Retinal pigment epithelial cell (primary cell): ENCODE data around the gene CHM.
"Not testable (repeated sequence)": the region's sequence is repeated elsewhere in the genome, so short reads cannot be mapped to it uniquely, and the experiment has no call there.

Experiments used
- DNase-seq: peaks from one replicate; pipeline ENCODE4 v3.0.0-alpha.2; 2010; ENCODE audit warnings: low read depth
- H3K4me3 ChIP-seq: 2 replicates; pipeline ENCODE4 v1.5.1; 2011; ENCODE audit warnings: mild to moderate bottlenecking, low read length, control low read depth, moderate library complexity
- CTCF ChIP-seq: conservative IDR thresholded peaks from 2 replicates; pipeline ENCODE4 v1.5.1; 2011; ENCODE audit warnings: low read depth, low read length, control low read depth, inconsistent platforms

Gene CHM

DNA sequence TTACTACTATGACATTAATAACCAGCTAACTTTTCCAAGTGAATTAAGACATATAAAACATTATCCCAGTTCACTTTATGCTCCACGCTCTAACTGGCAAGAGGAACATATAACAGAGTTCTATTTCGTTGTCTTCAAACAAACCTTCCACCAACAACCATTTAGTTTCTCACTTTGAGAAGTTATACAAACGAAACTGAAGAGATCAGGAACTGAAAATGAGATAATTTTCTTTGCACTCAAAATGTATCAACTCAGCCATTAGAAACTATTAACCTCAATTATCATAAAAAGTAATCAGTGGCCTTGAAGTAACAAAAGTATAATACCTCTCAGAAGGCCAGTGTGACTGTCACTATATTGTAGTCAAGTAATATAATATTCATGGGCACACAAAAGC, 70.1 kb downstream of the CHM start:
- H3K4me3 ChIP-seq = no peak overlapping the region
- no peak for TF ChIP-seq CTCF

GRCh38 chrX:85972351-85972750, 75.0 kb downstream of the CHM start:
- not testable (repeated sequence) for H3K4me3 ChIP-seq, DNase-seq

More for the DNA sequence above, 70.1 kb downstream of the CHM start:
- no peak for DNase-seq

DNA sequence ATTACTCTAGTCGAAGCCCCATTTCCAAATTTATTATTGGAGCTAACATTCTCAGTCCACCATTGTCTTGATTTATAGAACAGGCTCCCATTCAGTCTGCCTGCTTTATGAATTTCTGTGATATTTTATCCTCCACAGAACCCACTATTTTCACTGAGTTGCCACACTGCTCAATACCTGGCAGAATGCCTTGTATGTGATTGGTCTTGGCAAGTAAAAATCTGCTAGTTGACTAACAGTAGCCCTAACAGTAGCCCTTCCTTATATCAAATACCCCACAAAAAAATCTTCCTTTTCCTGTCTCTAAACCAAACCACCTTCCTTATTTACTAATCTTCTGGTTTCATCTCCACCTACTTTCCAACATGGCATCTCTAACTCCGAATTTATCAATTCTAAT, 82.6 kb downstream of the CHM start:
- no peak for TF ChIP-seq CTCF
- no peak overlapping the region for H3K4me3 ChIP-seq
- no peak for DNase-seq

DNA sequence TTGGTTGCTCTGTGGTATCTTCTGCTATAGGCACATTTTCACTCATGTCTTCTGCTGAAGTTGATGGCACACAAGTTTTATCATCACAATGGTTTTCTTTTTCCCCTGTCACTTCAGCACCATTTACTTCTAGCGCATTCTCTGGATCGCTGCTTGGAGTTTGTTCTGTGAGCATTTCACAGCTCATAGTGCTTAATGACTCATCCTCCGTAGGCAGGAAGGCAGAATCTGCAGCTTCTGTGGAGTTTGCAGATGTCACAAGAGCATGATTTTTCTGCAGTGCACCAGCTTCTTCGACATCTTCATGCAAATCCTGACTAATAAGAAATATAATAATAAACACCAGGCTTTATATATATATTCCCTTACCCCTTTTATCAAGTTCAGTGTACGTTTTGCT, 83.6 kb downstream of the CHM start:
- H3K4me3 ChIP-seq = no peak overlapping the region
- DNase-seq = peak; percentile 34
- TF ChIP-seq CTCF = no peak

- no peak for DNase-seq
- TF ChIP-seq CTCF = no peak
- no peak overlapping the region for H3K4me3 ChIP-seq
Observed at GRCh38 chrX:85955510-85955909, 91.8 kb downstream of the CHM start.

DNA sequence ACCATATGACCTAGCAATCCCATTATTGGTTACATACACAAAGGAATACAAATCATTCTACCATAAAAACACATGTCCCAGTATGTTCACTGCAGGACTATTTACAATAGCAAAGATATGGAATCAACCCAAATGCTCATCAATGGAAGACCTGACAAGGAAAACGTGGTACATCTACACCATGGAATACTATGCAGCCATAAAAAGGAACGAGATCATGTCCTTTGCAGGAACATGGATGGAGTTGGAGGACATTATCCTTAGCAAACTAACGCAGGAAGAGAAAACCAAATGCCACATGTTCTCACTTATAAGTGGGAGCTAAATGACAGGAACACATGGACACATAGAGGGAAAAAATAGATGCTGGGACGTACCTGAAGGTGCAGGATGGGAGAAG, 102.6 kb downstream of the CHM start:
- H3K4me3 ChIP-seq, DNase-seq: not testable (repeated sequence)

GRCh38 chrX:85941275-85941674, 106.1 kb downstream of the CHM start:
- no peak for DNase-seq
- no peak overlapping the region for H3K4me3 ChIP-seq
- no peak for TF ChIP-seq CTCF

GRCh38 chrX:85939942-85940341, 107.4 kb downstream of the CHM start:
- not testable (repeated sequence) for H3K4me3 ChIP-seq, DNase-seq

DNA sequence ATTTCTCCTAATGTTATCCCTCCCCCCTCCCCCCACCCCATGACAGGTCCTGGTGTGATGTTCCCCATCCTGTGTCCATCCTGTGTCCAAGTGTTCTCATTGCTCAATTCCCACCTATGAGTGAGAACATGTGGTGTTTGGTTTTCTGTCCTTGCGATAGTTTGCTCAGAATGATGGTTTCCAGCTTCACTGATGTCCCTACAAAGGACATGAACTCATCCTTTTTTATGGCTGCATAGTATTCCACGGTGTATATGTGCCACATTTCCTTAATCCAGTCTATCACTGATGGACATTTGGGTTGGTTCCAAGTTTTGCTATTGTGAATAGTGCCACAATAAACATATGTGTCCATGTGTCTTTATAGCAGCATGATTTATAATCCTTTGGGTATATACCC, 113.0 kb downstream of the CHM start:
- not testable (repeated sequence) for H3K4me3 ChIP-seq, DNase-seq

- TF ChIP-seq CTCF = no peak
- no peak overlapping the region for H3K4me3 ChIP-seq
- DNase-seq = no peak
Observed at GRCh38 chrX:85930099-85930498, 117.3 kb downstream of the CHM start.
